ENCODE data around the gene ATP11C. TPM values are rescaled to one million over a fixed set of nuclear protein-coding genes. Genes with fewer than 3 reads are reported as not detected.
"Not testable (repeated sequence)": the region's sequence is repeated elsewhere in the genome, so short reads cannot be mapped to it uniquely, and the experiment has no call there.

The ATP11C gene
- 47.4 and 48.2 TPM in 2 replicates for total RNA-seq (2014; rRNA removed; shearing (Covaris generic))

GRCh38 chrX:139932901-139933796 lies at the start of gene ATP11C:
Gene ATP11C, minus strand, starts transcription at chrX:139933053. Its CDS starts 1,011 bp downstream, at chrX:139932042.
- Histone ChIP-seq H3K4me3 (peak within 1 kb of the TSS; percentile 94), H3K36me3 (no peaks in the 10 kb centered on the region), H3K9me3 (replicated peaks) (no peaks in the 10 kb centered on the region), H3K4me1 (0 out of 2 replicates have a peak, but pooled peaks cover 5% of the 10 kb centered on the region), H3K27ac (peak within 1 kb of the TSS; percentile 93), H3K27me3 (no peaks in the 10 kb centered on the region)
- peak; percentile 89 for DNase-seq

- no peaks in the 10 kb centered on the region for H3K9me3 ChIP-seq (replicated peaks)
- no peak overlapping the region for H3K27ac ChIP-seq
- no peak overlapping the region for H3K4me3 ChIP-seq
- H3K36me3 ChIP-seq, result no peaks in the 10 kb centered on the region
- no peak for DNase-seq
- H3K27me3 ChIP-seq, result no peaks in the 10 kb centered on the region
- H3K4me1 ChIP-seq, result no peaks in the 10 kb centered on the region
Observed at GRCh38 chrX:139974471-139974870, 41.6 kb upstream of the ATP11C start.

GRCh38 chrX:139972629-139973624 lies 40.1 kb upstream of the ATP11C start:
- H3K36me3 ChIP-seq, result no peaks in the 10 kb centered on the region
- DNase-seq, result no peak
- no peaks in the 10 kb centered on the region for H3K27me3 ChIP-seq
- no peak overlapping the region for H3K27ac ChIP-seq
- H3K4me3 ChIP-seq, result no peak overlapping the region
- no peaks in the 10 kb centered on the region for H3K4me1 ChIP-seq
- H3K9me3 ChIP-seq (replicated peaks), result no peaks in the 10 kb centered on the region

- H3K27me3 ChIP-seq, result no peaks in the 10 kb centered on the region
- no peaks in the 10 kb centered on the region for H3K4me1 ChIP-seq
- no peaks in the 10 kb centered on the region for H3K36me3 ChIP-seq
- H3K9me3 ChIP-seq (replicated peaks), result no peaks in the 10 kb centered on the region
- no peak overlapping the region for H3K4me3 ChIP-seq
- H3K27ac ChIP-seq, result no peak overlapping the region
- DNase-seq, result no peak
Observed at GRCh38 chrX:139972113-139972512, 39.3 kb upstream of the ATP11C start.

- Histone ChIP-seq H3K27ac (no peak overlapping the region), H3K27me3 (no peaks in the 10 kb centered on the region), H3K4me3 (no peak overlapping the region), H3K9me3 (replicated peaks) (no peaks in the 10 kb centered on the region), H3K4me1 (no peaks in the 10 kb centered on the region), H3K36me3 (no peaks in the 10 kb centered on the region)
- DNase-seq, result no peak
Observed at GRCh38 chrX:139971394-139971749, 38.5 kb upstream of the ATP11C start.

DNA sequence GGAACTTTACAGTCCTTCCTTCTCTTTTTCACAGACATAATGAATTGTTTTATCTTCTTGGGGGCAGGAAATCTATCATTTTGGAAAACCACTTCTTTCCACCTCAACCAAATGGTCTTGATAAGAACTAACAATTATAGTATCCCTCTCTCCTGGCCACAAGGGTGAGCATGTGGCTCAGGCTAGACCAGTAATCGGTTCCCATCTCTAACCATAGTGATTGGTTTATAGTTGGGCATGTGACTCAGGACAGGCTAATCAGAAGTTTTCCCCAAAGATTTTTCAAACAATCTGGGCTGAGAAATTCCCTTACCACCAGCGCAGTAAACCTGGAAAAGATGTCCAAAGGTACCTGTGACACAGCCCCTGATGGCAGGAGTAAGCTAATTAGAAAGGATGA lies 36.4 kb upstream of the ATP11C start:
- Histone ChIP-seq H3K27ac (no peak overlapping the region), H3K4me1 (no peaks in the 10 kb centered on the region), H3K27me3 (no peaks in the 10 kb centered on the region), H3K4me3 (no peak overlapping the region), H3K36me3 (no peaks in the 10 kb centered on the region), H3K9me3 (replicated peaks) (no peaks in the 10 kb centered on the region)
- no peak for DNase-seq

DNA sequence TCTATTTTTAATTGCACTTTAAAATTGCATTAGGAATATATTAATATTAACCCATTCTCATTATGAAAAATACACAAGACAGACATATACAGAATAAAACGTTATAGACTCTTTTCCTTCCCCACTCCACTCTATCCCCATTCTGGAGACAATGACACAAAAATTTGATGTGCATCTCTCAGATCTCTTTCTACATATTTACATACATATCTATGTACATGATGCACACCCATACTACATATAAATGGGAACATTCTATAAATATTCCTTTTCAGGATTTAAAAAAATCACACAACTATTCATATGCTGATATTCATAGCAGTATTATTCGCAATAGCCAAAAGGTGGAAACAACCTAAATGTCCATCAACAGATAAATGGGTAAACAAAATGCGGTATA lies 34.9 kb upstream of the ATP11C start:
- Histone ChIP-seq H3K36me3 (no peaks in the 10 kb centered on the region), H3K4me3 (no peak overlapping the region), H3K9me3 (replicated peaks) (no peaks in the 10 kb centered on the region), H3K27me3 (no peaks in the 10 kb centered on the region), H3K4me1 (no peaks in the 10 kb centered on the region), H3K27ac (no peak overlapping the region)
- DNase-seq, result no peak

- Histone ChIP-seq H3K4me3 (no peak overlapping the region), H3K9me3 (replicated peaks) (no peaks in the 10 kb centered on the region), H3K36me3 (no peaks in the 10 kb centered on the region), H3K27ac (no peak overlapping the region), H3K4me1 (no peaks in the 10 kb centered on the region), H3K27me3 (no peaks in the 10 kb centered on the region)
- peak in 1 of 2 experiments; percentile 24 for DNase-seq
Observed at GRCh38 chrX:139967300-139967699, 34.4 kb upstream of the ATP11C start.

GRCh38 chrX:139966159-139966558 lies 33.3 kb upstream of the ATP11C start:
- not testable (repeated sequence) for DNase-seq; H3K4me3 ChIP-seq; H3K36me3 ChIP-seq; H3K27me3 ChIP-seq; H3K4me1 ChIP-seq; H3K9me3 ChIP-seq (replicated peaks); H3K27ac ChIP-seq

DNA sequence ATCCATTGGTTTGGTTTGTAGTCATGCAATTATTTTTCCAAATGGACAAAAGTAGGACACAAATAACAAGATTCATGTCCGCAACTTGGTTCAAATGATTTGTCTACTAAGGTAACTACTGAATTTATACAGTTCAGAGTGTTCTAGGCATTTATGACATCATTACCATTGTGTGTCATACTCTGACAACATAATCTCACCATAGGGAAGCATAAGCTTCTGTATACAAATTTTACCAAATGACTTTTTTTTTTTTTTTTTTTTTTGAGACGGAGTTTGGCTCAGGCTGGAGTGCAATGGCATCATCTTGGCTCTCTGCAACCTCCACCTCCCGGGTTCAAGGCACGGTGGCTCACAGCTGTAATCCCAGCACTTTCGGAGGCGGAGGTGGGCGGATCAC lies 32.6 kb upstream of the ATP11C start, which contains the start of gene CXorf66:
CXorf66 (minus strand) TSS at position 101 of the 400 bp plus-strand sequence; CDS start at position 76, 25 bp downstream.
- H3K27ac ChIP-seq, result no peak within 1 kb of the TSS
- H3K36me3 ChIP-seq, result no peaks in the 10 kb centered on the region
- H3K4me3 ChIP-seq, result no peak within 1 kb of the TSS
- H3K9me3 ChIP-seq (replicated peaks), result no peaks in the 10 kb centered on the region
- no peaks in the 10 kb centered on the region for H3K4me1 ChIP-seq
- no peaks in the 10 kb centered on the region for H3K27me3 ChIP-seq
- DNase-seq, result no peak

GRCh38 chrX:139961091-139961490 lies 28.2 kb upstream of the ATP11C start:
- not testable (repeated sequence) for DNase-seq; H3K27me3 ChIP-seq; H3K4me3 ChIP-seq; H3K4me1 ChIP-seq; H3K36me3 ChIP-seq; H3K27ac ChIP-seq; H3K9me3 ChIP-seq (replicated peaks)

GRCh38 chrX:139949703-139950102 lies 16.9 kb upstream of the ATP11C start:
- no peaks in the 10 kb centered on the region for H3K36me3 ChIP-seq

GRCh38 chrX:139945075-139945474 lies 12.2 kb upstream of the ATP11C start:
- Histone ChIP-seq H3K27me3 (no peaks in the 10 kb centered on the region), H3K4me3 (no peak overlapping the region), H3K9me3 (replicated peaks) (no peaks in the 10 kb centered on the region), H3K27ac (no peak overlapping the region), H3K4me1 (no peaks in the 10 kb centered on the region), H3K36me3 (no peaks in the 10 kb centered on the region)
- no peak for DNase-seq

More at GRCh38 chrX:139949703-139950102, 16.9 kb upstream of the ATP11C start:
- Histone ChIP-seq H3K4me1 (no peaks in the 10 kb centered on the region), H3K9me3 (replicated peaks) (no peaks in the 10 kb centered on the region), H3K4me3 (no peak overlapping the region), H3K27me3 (no peaks in the 10 kb centered on the region), H3K27ac (no peak overlapping the region)
- no peak for DNase-seq

- no peaks in the 10 kb centered on the region for H3K36me3 ChIP-seq
- H3K27ac ChIP-seq, result no peak overlapping the region
- DNase-seq, result no peak
- no peaks in the 10 kb centered on the region for H3K27me3 ChIP-seq
- H3K4me3 ChIP-seq, result no peak overlapping the region
- no peaks in the 10 kb centered on the region for H3K9me3 ChIP-seq (replicated peaks)
- no peaks in the 10 kb centered on the region for H3K4me1 ChIP-seq
Observed at GRCh38 chrX:139936259-139936658, 3.4 kb upstream of the ATP11C start.

DNA sequence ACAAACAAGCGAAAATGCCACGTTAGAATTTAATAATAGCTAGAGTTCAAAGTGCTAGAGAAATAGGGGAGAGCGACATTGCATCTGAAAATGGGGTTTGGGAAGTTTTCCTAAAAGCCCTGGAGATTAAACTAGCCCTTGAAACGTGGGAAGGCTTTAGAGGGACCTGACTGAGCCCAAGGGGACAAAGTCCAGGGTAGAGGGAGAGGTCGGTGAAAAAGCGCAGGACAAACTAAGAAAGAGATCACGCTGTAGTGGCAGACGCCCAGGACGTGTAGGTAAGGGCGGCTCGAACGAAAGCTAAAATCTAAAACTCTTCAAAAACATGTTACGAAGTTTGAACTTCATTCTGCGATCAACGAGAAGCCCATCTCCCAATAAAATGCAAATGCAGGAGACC lies 1.1 kb upstream of the ATP11C start:
- H3K27ac ChIP-seq, result peak overlapping the region; percentile 93
- peak; percentile 3 to 31 for DNase-seq
- H3K4me3 ChIP-seq, result peak overlapping the region; percentile 94
- H3K27me3 ChIP-seq, result no peaks in the 10 kb centered on the region
- 0 out of 2 replicates have a peak, but pooled peaks cover 5% of the 10 kb centered on the region for H3K4me1 ChIP-seq
- H3K36me3 ChIP-seq, result no peaks in the 10 kb centered on the region
- H3K9me3 ChIP-seq (replicated peaks), result no peaks in the 10 kb centered on the region
